ENCODE data around the gene UGT1A9. TPM values are rescaled to one million over a fixed set of nuclear protein-coding genes. Genes with fewer than 3 reads are reported as not detected.
"Not testable (repeated sequence)": the region's sequence is repeated elsewhere in the genome, so short reads cannot be mapped to it uniquely, and the experiment has no call there.

The UGT1A9 gene
- total and polyA plus RNA-seq, 9 donors, result 0.36 TPM; not detected in 8

GRCh38 chr2:233745073-233745755, 73.5 kb downstream of the UGT1A9 start:
- TF ChIP-seq CTCF (IDR thresholded peaks at IDR 0.05), result no peak
- no peak for TF ChIP-seq EP300 (IDR thresholded peaks at IDR 0.05)
- no peak for TF ChIP-seq POLR2A (IDR thresholded peaks at IDR 0.05)
- no peak overlapping the region for H3K4me3 ChIP-seq
- no peaks in the 10 kb centered on the region for H3K36me3 ChIP-seq
- no peak overlapping the region for H3K27ac ChIP-seq
- no peaks in the 10 kb centered on the region for H3K27me3 ChIP-seq
- 69 to 72% (median 71%) methylated on average over 5 of the region's 5 CpGs for WGBS, 3 donors
- H3K9me3 ChIP-seq, result no peaks in the 10 kb centered on the region
- no peaks in the 10 kb centered on the region for H3K4me1 ChIP-seq (ENCODE audit: insufficient read depth)
- no peak for DNase-seq
- intact Hi-C loops (cut with DNase I), result no loop called here

GRCh38 chr2:233745838-233746237, 74.1 kb downstream of the UGT1A9 start:
- H3K27me3 ChIP-seq; H3K27ac ChIP-seq; H3K9me3 ChIP-seq; H3K4me3 ChIP-seq; H3K4me1 ChIP-seq (ENCODE audit: insufficient read depth); DNase-seq; intact Hi-C loops (cut with DNase I); H3K36me3 ChIP-seq: not testable (repeated sequence)
- 63 to 66% (median 65%) methylated on average over 2 of the region's 2 CpGs for WGBS, 3 donors

GRCh38 chr2:233746475-233747282, 75.0 kb downstream of the UGT1A9 start:
- DNase-seq, result no peak
- Histone ChIP-seq H3K4me1 (ENCODE audit: insufficient read depth) (no peaks in the 10 kb centered on the region), H3K27ac (no peak overlapping the region), H3K9me3 (peaks cover 0 to 4% of the 10 kb centered on the region in 2 donors), H3K36me3 (no peaks in the 10 kb centered on the region), H3K27me3 (no peaks in the 10 kb centered on the region), H3K4me3 (no peak overlapping the region)
- TF ChIP-seq POLR2A (IDR thresholded peaks at IDR 0.05) (no peak), CTCF (IDR thresholded peaks at IDR 0.05) (no peak), EP300 (IDR thresholded peaks at IDR 0.05) (no peak)
- intact Hi-C loops (cut with DNase I), result no loop called here
- 67 to 74% (median 70%) methylated on average over 10 of the region's 10 CpGs for WGBS, 3 donors

GRCh38 chr2:233747283-233747544, 75.5 kb downstream of the UGT1A9 start:
- no peak overlapping the region for H3K4me3 ChIP-seq
- intact Hi-C loops (cut with DNase I), result no loop called here
- H3K4me1 ChIP-seq (ENCODE audit: insufficient read depth), result no peaks in the 10 kb centered on the region
- H3K9me3 ChIP-seq, result peaks cover 0 to 4% of the 10 kb centered on the region in 2 donors
- H3K27ac ChIP-seq, result no peak overlapping the region
- H3K36me3 ChIP-seq, result no peaks in the 10 kb centered on the region
- DNase-seq, result no peak
- H3K27me3 ChIP-seq, result no peaks in the 10 kb centered on the region
- WGBS, 3 donors, result 89 to 98% (median 92%) methylated on average over 6 of the region's 6 CpGs
- no peak for TF ChIP-seq EP300 (IDR thresholded peaks at IDR 0.05)
- TF ChIP-seq CTCF (IDR thresholded peaks at IDR 0.05), result no peak
- TF ChIP-seq POLR2A (IDR thresholded peaks at IDR 0.05), result no peak

GRCh38 chr2:233750689-233751088, 79.0 kb downstream of the UGT1A9 start:
- H3K36me3 ChIP-seq; H3K27me3 ChIP-seq; H3K4me3 ChIP-seq; H3K27ac ChIP-seq; H3K4me1 ChIP-seq (ENCODE audit: insufficient read depth); intact Hi-C loops (cut with DNase I); DNase-seq; H3K9me3 ChIP-seq: not testable (repeated sequence)
- WGBS, 3 donors, result 64 to 78% (median 67%) methylated on average over 2 of the region's 2 CpGs

- DNase-seq; intact Hi-C loops (cut with DNase I); H3K4me1 ChIP-seq (ENCODE audit: insufficient read depth); H3K27ac ChIP-seq; H3K36me3 ChIP-seq; H3K9me3 ChIP-seq; H3K27me3 ChIP-seq; H3K4me3 ChIP-seq: not testable (repeated sequence)
- 62 to 71% (median 65%) methylated on average over 2 of the region's 2 CpGs for WGBS, 3 donors
These were observed 79.7 kb downstream of the UGT1A9 start for GRCh38 chr2:233751212-233752009.
